Measurements from ENCODE around the gene KLHDC4.
"Not testable (repeated sequence)": the region's sequence is repeated elsewhere in the genome, so short reads cannot be mapped to it uniquely, and the experiment has no call there.

Gene KLHDC4

GRCh38 chr16:87765776-87766484, at the start of gene KLHDC4:
TSS of gene KLHDC4 (minus strand) at chr16:87765986. CDS start at chr16:87765890, 96 bp downstream.
- DNase-seq = peak; percentile 87 to 93
- no peaks in the 10 kb centered on the region for H3K27me3 ChIP-seq
- H3K27ac ChIP-seq = peak within 1 kb of the TSS; percentile 79 to 89
- no peak for TF ChIP-seq CTCF (IDR thresholded peaks at IDR 0.05)
- H3K36me3 ChIP-seq = peaks cover 0 to 29% (median 19%) of the 10 kb centered on the region in 3 donors
- H3K4me1 ChIP-seq = peaks cover 0 to 21% (median 15%) of the 10 kb centered on the region in 4 donors
- intact Hi-C loops (cut with DNase I; ENCODE audit: low total_unique reads) = loop anchor here (5.0 kb wide), 1 partner anchor 179 kb away; no protein-coding TSS in a partner anchor
- H3K9me3 ChIP-seq = no peaks in the 10 kb centered on the region
- H3K4me3 ChIP-seq = peak within 1 kb of the TSS; percentile 68 to 86

GRCh38 chr16:87815567-87815966, 49.8 kb upstream of the KLHDC4 start:
- Histone ChIP-seq H3K4me3 (no peak overlapping the region), H3K27me3 (peaks cover 0 to 31% of the 10 kb centered on the region in 2 donors), H3K36me3 (no peaks in the 10 kb centered on the region), H3K4me1 (no peaks in the 10 kb centered on the region), H3K9me3 (peaks cover 4 to 23% (median 23%) of the 10 kb centered on the region in 3 donors), H3K27ac (no peak overlapping the region)
- DNase-seq = no peak
- intact Hi-C loops (cut with DNase I; ENCODE audit: low total_unique reads) = no loop called here
- no peak for TF ChIP-seq CTCF (IDR thresholded peaks at IDR 0.05)

GRCh38 chr16:87812200-87812656, 46.4 kb upstream of the KLHDC4 start:
- DNase-seq = no peak
- Histone ChIP-seq H3K27ac (no peak overlapping the region), H3K4me3 (no peak overlapping the region), H3K27me3 (peaks cover 0 to 42% of the 10 kb centered on the region in 2 donors), H3K36me3 (no peaks in the 10 kb centered on the region), H3K4me1 (peaks cover 0 to 2% (median 2%) of the 10 kb centered on the region in 4 donors), H3K9me3 (peaks cover 0 to 13% (median 8%) of the 10 kb centered on the region in 3 donors)
- no peak for TF ChIP-seq CTCF (IDR thresholded peaks at IDR 0.05)
- intact Hi-C loops (cut with DNase I; ENCODE audit: low total_unique reads) = no loop called here

GRCh38 chr16:87811454-87811853, 45.7 kb upstream of the KLHDC4 start:
- intact Hi-C loops (cut with DNase I; ENCODE audit: low total_unique reads); H3K36me3 ChIP-seq; H3K4me3 ChIP-seq; DNase-seq; H3K9me3 ChIP-seq; H3K27ac ChIP-seq: not testable (repeated sequence)
- Histone ChIP-seq H3K27me3 (peaks cover 0 to 41% of the 10 kb centered on the region in 2 donors), H3K4me1 (peaks cover 0 to 10% (median 9%) of the 10 kb centered on the region in 4 donors)

- peaks cover 0 to 17% (median 15%) of the 10 kb centered on the region in 4 donors for H3K4me1 ChIP-seq
- peaks cover 0 to 39% of the 10 kb centered on the region in 2 donors for H3K27me3 ChIP-seq
- TF ChIP-seq CTCF (IDR thresholded peaks at IDR 0.05) = no peak
- H3K36me3 ChIP-seq = no peaks in the 10 kb centered on the region
- intact Hi-C loops (cut with DNase I; ENCODE audit: low total_unique reads) = no loop called here
- H3K9me3 ChIP-seq = no peaks in the 10 kb centered on the region
- H3K27ac ChIP-seq = no peak overlapping the region
- H3K4me3 ChIP-seq = no peak overlapping the region
- no peak for DNase-seq
Measured at GRCh38 chr16:87809150-87809902, 43.5 kb upstream of the KLHDC4 start.

- H3K9me3 ChIP-seq = no peaks in the 10 kb centered on the region
- intact Hi-C loops (cut with DNase I; ENCODE audit: low total_unique reads) = no loop called here
- H3K27me3 ChIP-seq = peaks cover 0 to 35% of the 10 kb centered on the region in 2 donors
- no peak overlapping the region for H3K27ac ChIP-seq
- TF ChIP-seq CTCF (IDR thresholded peaks at IDR 0.05) = no peak
- no peak for DNase-seq
- H3K4me1 ChIP-seq = peaks cover 0 to 17% (median 15%) of the 10 kb centered on the region in 4 donors
- no peak overlapping the region for H3K4me3 ChIP-seq
- no peaks in the 10 kb centered on the region for H3K36me3 ChIP-seq
Measured at GRCh38 chr16:87808108-87808507, 42.3 kb upstream of the KLHDC4 start.
